ENCODE measurements around the gene SRP54. TPM values are rescaled to one million over a fixed set of nuclear protein-coding genes. Genes with fewer than 3 reads are reported as not detected.

Gene SRP54
- total and polyA plus RNA-seq, 12 donors = 14.9 to 39.9 (median 34.6) TPM

GRCh38 chr14:34997762-34998161 is 15.0 kb downstream of the SRP54 start:
- no peaks in the 10 kb centered on the region for H3K27me3 ChIP-seq
- no peak overlapping the region for H3K27ac ChIP-seq
- TF ChIP-seq, protein P1, sequence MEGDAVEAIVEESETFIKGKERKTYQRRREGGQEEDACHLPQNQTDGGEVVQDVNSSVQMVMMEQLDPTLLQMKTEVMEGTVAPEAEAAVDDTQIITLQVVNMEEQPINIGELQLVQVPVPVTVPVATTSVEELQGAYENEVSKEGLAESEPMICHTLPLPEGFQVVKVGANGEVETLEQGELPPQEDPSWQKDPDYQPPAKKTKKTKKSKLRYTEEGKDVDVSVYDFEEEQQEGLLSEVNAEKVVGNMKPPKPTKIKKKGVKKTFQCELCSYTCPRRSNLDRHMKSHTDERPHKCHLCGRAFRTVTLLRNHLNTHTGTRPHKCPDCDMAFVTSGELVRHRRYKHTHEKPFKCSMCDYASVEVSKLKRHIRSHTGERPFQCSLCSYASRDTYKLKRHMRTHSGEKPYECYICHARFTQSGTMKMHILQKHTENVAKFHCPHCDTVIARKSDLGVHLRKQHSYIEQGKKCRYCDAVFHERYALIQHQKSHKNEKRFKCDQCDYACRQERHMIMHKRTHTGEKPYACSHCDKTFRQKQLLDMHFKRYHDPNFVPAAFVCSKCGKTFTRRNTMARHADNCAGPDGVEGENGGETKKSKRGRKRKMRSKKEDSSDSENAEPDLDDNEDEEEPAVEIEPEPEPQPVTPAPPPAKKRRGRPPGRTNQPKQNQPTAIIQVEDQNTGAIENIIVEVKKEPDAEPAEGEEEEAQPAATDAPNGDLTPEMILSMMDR (IDR thresholded peaks at IDR 0.05) = no peak
- DNase-seq = no peak
- no peaks in the 10 kb centered on the region for H3K9me3 ChIP-seq
- H3K4me3 ChIP-seq = no peak overlapping the region
- 33 to 39% methylated on average over 3 of the region's 3 CpGs for WGBS, 2 donors
- H3K4me1 ChIP-seq = peaks cover 0 to 13% (median 5%) of the 10 kb centered on the region in 9 donors
- peak in 1 of 8 donors; percentile 55 for ATAC-seq
- intact Hi-C loops (cut with DNase I) = no loop called here
- H3K36me3 ChIP-seq = peaks cover 0 to 62% (median 16%) of the 10 kb centered on the region in 9 donors

- no peaks in the 10 kb centered on the region for H3K27me3 ChIP-seq
- TF ChIP-seq, protein P1 (IDR thresholded peaks at IDR 0.05) = no peak
- intact Hi-C loops (cut with DNase I) = no loop called here
- ATAC-seq = no peak
- H3K4me3 ChIP-seq = no peak overlapping the region
- H3K36me3 ChIP-seq = peaks cover 0 to 79% (median 16%) of the 10 kb centered on the region in 9 donors
- no peaks in the 10 kb centered on the region for H3K9me3 ChIP-seq
- DNase-seq = no peak
- WGBS, 2 donors = 96 to 98% methylated on average over 3 of the region's 3 CpGs
- H3K4me1 ChIP-seq = peaks cover 0 to 13% (median 3%) of the 10 kb centered on the region in 9 donors
- no peak overlapping the region for H3K27ac ChIP-seq
Observed at GRCh38 chr14:34999500-34999899, 16.7 kb downstream of the SRP54 start.

GRCh38 chr14:35001621-35002020 is 18.8 kb downstream of the SRP54 start:
- no peak for DNase-seq
- no peak overlapping the region for H3K4me3 ChIP-seq
- H3K4me1 ChIP-seq = peaks cover 0 to 13% (median 0%) of the 10 kb centered on the region in 9 donors
- no peaks in the 10 kb centered on the region for H3K9me3 ChIP-seq
- TF ChIP-seq, protein P1 (IDR thresholded peaks at IDR 0.05) = no peak
- intact Hi-C loops (cut with DNase I) = no loop called here
- H3K36me3 ChIP-seq = peaks cover 0 to 97% (median 16%) of the 10 kb centered on the region in 9 donors
- H3K27ac ChIP-seq = no peak overlapping the region
- WGBS, 2 donors = 93 to 95% methylated on average over 2 of the region's 2 CpGs
- no peak for ATAC-seq
- no peaks in the 10 kb centered on the region for H3K27me3 ChIP-seq

DNA sequence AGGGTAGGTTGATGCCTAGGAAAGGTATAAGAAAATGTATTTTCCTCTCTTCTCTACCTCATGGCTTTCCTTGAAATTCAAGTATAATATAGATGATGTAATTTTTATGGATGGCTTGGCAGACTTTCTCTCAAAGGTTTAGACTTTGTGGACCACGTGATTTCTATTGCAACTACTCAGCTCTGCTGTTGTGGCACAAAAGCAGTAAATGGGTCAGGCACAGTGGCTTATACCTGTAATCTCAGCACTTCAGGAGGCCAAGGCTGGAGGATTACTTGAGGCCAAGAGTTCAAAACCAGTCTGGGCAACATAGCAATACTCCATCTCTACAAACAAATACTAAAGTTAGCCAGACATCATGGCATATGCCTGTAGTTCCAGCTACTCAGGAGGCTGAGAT is 22.0 kb downstream of the SRP54 start:
- Histone ChIP-seq H3K4me1 (no peaks in the 10 kb centered on the region), H3K9me3 (no peaks in the 10 kb centered on the region), H3K4me3 (no peak overlapping the region), H3K27ac (no peak overlapping the region), H3K27me3 (no peaks in the 10 kb centered on the region), H3K36me3 (peaks cover 0 to 97% (median 20%) of the 10 kb centered on the region in 9 donors)
- intact Hi-C loops (cut with DNase I) = no loop called here
- ATAC-seq (no peak), DNase-seq (no peak)
- TF ChIP-seq, protein P1 (IDR thresholded peaks at IDR 0.05) = no peak
- 88 to 91% methylated on average over 1 of the region's 1 CpG for WGBS, 2 donors

All from heart right ventricle (tissue), 16 donors.